T-helper 2 cell treated with Interferon-gamma antibody and Interleukin-4, amounts not matched to agents 100 ng/mL and 5 ng/mL, for 36 hours (primary cell): ENCODE results near the gene CERKL. TPM values are rescaled to one million over a fixed set of nuclear protein-coding genes. Genes with fewer than 3 reads are reported as not detected.

Experiments
- intact Hi-C: fragments of 100-400 bp; cut with micrococcal nuclease; formaldehyde crosslinking; loops from one replicate; pipeline ENCODE4 v1.15.1; 2023
- total RNA-seq: library from RNA; stranded (reverse); gene quantifications from 2 replicates; pipeline ENCODE4 v1.2.3, GENCODE V29; 2022

The CERKL gene
- total RNA-seq, 1 donor from 2014 or later = 0.07 TPM

GRCh38 chr2:181628590-181629585 is 28.0 kb downstream of the CERKL start:
- intact Hi-C loops = no loop called here

GRCh38 chr2:181627545-181627944 is 29.4 kb downstream of the CERKL start:
- intact Hi-C loops = no loop called here

- intact Hi-C loops = no loop called here
These were observed 30.2 kb downstream of the CERKL start for GRCh38 chr2:181626671-181627070.

DNA sequence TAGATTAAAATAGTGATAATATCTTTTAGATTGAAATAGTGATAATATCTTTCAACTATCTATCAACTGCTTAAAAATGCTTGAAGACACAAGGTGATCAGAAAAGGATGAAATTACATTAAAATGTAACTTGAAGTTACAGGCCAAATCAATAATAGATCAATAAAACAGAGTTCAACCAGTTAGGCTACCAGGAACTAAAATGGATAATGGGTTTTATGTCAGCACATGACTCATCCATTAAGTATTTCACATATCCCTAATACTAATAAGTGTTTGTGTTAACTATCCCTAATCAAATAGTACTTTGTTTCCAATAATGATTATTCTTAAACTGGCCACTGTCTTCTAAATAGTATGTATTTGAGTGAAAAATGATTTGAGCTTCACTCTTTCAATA is 33.7 kb downstream of the CERKL start:
- intact Hi-C loops = no loop called here

DNA sequence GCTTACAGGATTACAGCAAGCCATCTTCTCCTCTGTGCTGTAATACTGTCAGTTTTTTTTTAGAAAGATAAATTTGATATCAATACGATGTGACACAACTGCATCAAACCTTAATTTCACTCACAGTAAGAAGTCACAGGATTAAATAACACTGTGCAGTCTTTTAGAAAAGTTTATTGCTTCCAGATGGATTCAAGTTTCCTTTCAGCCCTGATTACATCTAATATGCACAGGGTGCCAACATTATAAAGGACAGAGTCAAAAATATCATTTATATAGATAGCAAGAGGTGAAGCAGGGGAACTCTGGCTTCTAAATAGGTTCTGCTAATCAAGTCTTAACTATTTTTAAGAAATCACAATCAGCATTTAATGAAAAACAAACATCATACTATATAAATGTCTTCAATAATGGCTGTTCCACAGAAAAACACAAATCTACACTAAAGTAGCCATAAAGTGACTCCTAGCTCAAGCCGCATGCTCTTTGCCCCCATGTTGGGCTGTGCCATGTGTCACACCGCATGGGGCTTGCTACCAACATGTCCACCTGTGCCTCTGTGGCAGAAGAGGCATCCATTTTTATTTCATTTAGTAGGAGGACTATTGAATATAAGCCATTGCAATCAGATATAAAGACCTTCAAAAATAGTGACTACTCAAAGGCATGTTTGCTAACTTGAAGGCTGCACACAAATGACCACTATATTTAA is 35.0 kb downstream of the CERKL start:
- intact Hi-C loops = no loop called here

DNA sequence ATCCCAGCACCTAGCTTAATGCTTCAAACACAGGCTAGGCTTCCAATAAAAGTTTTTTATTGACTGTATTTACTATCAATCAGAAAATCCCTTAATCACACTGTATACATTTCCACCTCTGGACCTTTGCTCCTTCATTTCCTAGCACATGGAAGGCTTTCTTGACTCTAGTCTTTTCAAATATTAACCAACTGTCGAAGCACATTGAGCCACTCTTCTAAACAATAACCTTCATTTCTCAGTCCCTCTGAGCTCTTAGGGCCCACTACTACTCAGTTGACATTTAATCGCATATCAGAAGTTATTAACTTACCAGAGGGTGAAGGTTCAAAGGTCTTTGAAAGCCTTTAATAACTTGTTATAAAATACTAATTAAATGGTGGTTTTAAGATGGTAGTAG is 37.4 kb downstream of the CERKL start:
- intact Hi-C loops = no loop called here

GRCh38 chr2:181616715-181617114 is 40.2 kb downstream of the CERKL start:
- intact Hi-C loops = no loop called here

- intact Hi-C loops = no loop called here
These were observed 41.8 kb downstream of the CERKL start for GRCh38 chr2:181614874-181615638.

- intact Hi-C loops = no loop called here
These were observed 43.7 kb downstream of the CERKL start for GRCh38 chr2:181613241-181613640.

DNA sequence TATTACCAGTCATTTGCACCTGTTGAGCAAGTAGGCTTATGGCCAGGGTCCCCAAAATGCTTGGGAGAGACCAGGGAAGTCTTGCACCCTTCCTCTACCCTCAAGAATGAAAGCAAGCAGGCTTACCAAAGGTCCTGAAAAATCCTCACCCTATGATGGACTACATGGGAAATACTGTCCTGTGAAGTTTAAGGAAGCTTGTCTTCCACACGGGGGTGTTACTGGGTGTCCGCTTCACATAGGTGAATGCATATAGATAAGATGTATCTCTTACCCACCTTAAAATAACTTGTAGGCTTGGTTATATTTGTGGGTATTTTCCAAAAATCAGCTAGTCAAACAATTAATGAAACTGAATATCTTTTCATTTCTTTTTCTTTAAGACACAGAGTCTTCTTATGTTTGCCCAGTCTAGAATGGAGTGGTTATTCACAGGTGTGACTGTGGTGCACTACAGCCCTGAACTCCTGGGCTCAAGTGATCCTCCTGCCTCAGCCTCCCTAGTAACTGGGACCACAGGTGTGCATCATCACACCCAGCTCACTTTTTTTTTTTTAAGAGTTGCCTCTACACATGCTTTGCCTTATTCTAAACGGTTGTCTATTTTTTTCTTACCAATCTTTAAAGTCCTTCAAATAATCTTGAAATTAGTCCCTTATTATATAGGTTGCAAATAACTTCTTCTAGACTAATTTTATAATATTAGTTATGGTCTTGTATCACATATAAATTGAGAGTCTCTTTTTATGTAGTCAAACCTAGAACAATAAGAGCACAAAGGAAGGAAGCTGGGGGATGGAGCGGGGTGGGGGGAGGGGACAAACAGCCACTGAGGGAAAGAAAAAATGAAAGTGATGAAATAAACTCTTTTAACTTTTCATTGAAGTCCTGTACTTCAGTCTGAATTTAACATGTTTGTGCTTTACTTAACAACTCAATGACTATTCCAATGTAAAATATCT is 49.0 kb downstream of the CERKL start:
- intact Hi-C loops = no loop called here

GRCh38 chr2:181605889-181606837 is 50.7 kb downstream of the CERKL start:
- intact Hi-C loops = no loop called here

DNA sequence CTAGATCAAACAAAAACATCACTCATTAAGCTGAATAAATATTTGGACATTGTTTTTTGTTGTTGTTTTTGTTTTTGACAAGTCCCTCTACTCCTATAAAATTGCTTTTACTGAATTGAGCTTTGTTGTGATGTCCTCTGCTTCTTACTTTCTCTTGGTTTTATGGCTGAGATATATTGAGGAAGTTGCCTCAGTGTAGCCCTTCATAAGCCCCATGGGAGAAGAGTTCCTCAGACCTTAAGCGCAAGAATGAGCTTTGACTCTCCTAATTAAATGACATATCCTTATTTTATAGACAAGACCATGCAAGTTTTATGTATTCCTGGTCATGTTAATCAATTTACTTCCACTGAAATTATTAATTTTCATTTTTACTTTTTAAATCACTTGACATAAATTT is 54.9 kb downstream of the CERKL start:
- intact Hi-C loops = no loop called here

DNA sequence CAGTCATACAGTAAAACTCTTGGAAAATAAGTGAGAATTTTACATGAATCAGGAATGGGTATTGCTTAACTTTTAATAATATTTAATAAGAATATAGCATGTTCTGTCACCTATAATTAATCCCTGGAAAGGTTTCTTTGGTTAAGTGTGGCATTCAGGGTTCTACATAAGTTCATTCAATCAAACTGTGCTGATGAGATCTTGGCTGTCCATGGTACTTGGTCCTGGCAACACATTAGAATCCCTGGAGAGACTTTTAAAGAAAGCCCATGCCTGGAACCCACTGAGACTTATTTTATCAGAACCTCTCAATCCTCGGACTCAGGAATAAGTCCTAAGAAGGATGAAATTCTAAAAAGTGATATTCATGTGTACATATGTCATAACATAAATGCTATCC is 60.3 kb downstream of the CERKL start:
- intact Hi-C loops = no loop called here

GRCh38 chr2:181594322-181594721 is 62.6 kb downstream of the CERKL start:
- intact Hi-C loops = no loop called here

GRCh38 chr2:181589779-181590178 is 67.1 kb downstream of the CERKL start:
- intact Hi-C loops = loop anchor here (5.0 kb wide), 1 partner anchor 68 kb away; the partner anchor contains the start of gene CERKL

DNA sequence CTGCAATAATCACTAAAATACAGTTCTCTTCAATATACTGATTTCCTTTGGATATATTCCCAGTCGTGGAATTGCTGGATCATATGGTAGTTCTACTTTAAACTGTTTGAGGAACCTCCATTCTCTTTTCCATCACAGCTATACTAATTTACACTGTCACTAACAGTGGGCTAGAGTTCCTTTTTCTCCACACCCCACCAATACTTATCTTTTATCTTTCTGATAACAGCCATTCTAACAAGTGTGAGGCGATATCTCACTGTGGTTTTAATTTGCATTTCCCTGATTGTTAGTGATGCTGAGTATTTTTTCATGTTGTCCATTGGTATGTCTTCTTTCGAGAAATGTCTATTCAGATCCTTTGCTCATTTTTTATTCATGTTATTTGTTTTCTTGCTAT is 68.4 kb downstream of the CERKL start:
- intact Hi-C loops = loop anchor here (5.0 kb wide), 1 partner anchor 69 kb away; the partner anchor contains the start of gene CERKL

DNA sequence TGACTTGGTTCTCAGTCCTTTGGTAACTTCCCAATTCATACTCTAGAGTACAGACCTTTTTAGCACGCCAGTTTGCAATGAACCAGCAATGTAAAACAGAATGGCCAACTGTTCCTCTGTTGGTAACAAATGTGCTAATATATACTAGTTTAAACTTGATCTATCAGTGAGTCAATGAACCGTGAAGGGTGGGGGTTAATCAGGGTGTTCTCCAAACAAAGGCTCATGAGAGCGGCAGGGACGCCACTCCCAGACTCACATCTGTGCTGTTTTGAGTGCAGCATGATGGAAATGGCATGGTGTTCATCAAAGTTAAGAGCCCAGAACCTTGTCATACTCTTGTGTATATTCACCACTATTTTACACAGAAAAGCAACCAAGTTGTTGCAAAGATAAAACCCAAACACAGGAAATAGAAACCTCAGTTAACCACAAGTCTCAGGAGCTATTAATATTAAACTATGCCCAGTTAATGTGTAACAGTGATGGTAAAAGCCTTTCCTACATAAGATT is 70.3 kb downstream of the CERKL start:
- intact Hi-C loops = loop anchor here (5.0 kb wide), 1 partner anchor 71 kb away; the partner anchor contains the start of gene CERKL

DNA sequence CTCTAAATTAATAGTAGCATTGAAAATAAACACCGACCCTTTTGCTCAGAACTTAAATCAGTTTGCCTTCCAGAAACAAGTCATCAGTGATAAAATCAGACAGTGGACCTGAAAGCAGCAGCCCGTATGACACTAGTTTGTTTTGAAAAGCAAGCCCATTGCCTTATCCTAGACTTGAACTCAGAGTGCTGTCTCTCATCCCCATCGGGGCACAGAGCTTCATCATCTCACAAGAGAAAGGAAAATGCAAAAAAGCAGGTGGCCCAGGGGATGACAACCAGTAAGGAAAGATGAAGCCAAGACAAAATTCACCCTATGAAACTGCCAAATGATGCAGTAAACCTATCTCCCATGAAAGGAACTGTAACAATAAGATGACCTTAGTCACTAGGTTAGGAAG is 71.2 kb downstream of the CERKL start:
- intact Hi-C loops = loop anchor here (5.0 kb wide), 1 partner anchor 72 kb away; the partner anchor contains the start of gene CERKL

DNA sequence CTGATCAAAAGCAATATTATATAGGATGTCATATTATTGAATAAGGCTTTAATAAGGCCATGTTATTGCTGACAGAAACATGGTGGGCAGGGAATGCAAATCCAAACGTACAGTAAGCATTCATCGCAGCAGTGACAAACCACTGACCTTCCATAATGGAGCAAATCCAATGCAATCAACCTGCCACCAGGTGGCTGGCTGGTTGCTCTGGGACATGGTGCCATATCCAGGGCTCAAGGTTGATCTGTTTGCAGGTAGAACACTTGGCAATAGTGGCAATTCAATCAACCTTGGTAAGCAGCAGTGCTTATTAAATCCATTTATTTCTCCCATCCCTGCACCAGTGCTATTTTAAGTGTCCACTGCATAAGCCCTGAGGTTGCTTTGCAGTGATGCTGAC is 75.4 kb downstream of the CERKL start:
- intact Hi-C loops = no loop called here
